Stimulated activated CD8-positive, alpha-beta memory T cell treated with anti-CD3 and anti-CD28 coated beads, Interleukin-4, amount 100 ng/mL, for 24 hours (primary cell): ENCODE data around the gene BMPR1B.
"Not testable (repeated sequence)": the region's sequence is repeated elsewhere in the genome, so short reads cannot be mapped to it uniquely, and the experiment has no call there.

ENCODE experiments used
- DNase-seq: peaks from one replicate; pipeline ENCODE4 v3.0.0-alpha.2; 2020; ENCODE audit warnings: low read depth

Gene BMPR1B

GRCh38 chr4:95091272-95091671, 333.5 kb downstream of the BMPR1B start:
- no peak for DNase-seq

GRCh38 chr4:95092766-95093165, 335.0 kb downstream of the BMPR1B start:
- DNase-seq, result no peak

GRCh38 chr4:95093460-95093859, 335.7 kb downstream of the BMPR1B start:
- no peak for DNase-seq

GRCh38 chr4:95093936-95094929, 336.5 kb downstream of the BMPR1B start:
- no peak for DNase-seq

GRCh38 chr4:95095348-95095974, 337.7 kb downstream of the BMPR1B start:
- DNase-seq, result no peak

GRCh38 chr4:95102162-95102790, 344.5 kb downstream of the BMPR1B start:
- no peak for DNase-seq

- DNase-seq, result no peak
Measured at GRCh38 chr4:95105112-95105511, 347.4 kb downstream of the BMPR1B start.

- DNase-seq, result no peak
Measured at GRCh38 chr4:95105983-95106382, 348.2 kb downstream of the BMPR1B start.

GRCh38 chr4:95106408-95106928, 348.7 kb downstream of the BMPR1B start:
- DNase-seq, result no peak

GRCh38 chr4:95107004-95107403, 349.2 kb downstream of the BMPR1B start:
- no peak for DNase-seq

- no peak for DNase-seq
Measured at GRCh38 chr4:95107635-95108034, 349.9 kb downstream of the BMPR1B start.

GRCh38 chr4:95108883-95109421, 351.2 kb downstream of the BMPR1B start:
- no peak for DNase-seq

GRCh38 chr4:95114521-95114920, 356.8 kb downstream of the BMPR1B start:
- DNase-seq, result no peak

GRCh38 chr4:95118497-95118896, 360.7 kb downstream of the BMPR1B start:
- DNase-seq, result no peak

GRCh38 chr4:95120456-95120855, 362.7 kb downstream of the BMPR1B start:
- no peak for DNase-seq

- no peak for DNase-seq
Measured at GRCh38 chr4:95122001-95122400, 364.2 kb downstream of the BMPR1B start.

GRCh38 chr4:95124906-95125504, 367.2 kb downstream of the BMPR1B start:
- no peak for DNase-seq

- DNase-seq, result no peak
Measured at GRCh38 chr4:95129031-95129430, 371.3 kb downstream of the BMPR1B start.

- DNase-seq, result no peak
Measured at GRCh38 chr4:95129821-95130311, 372.1 kb downstream of the BMPR1B start.

GRCh38 chr4:95134016-95134415, 376.3 kb downstream of the BMPR1B start:
- not testable (repeated sequence) for DNase-seq

GRCh38 chr4:95139424-95139823, 381.7 kb downstream of the BMPR1B start:
- DNase-seq, result not testable (repeated sequence)

- no peak for DNase-seq
Measured at GRCh38 chr4:95141361-95141760, 383.6 kb downstream of the BMPR1B start.
